HG03558 (cell line): ENCODE data around the gene C17orf113.

Experiments used
- ATAC-seq: cut with Tn5 transposase; IDR thresholded peaks from one replicate; pipeline ENCODE4 v1.9.1; 2021; ENCODE audit warnings: moderate number of reproducible peaks; ENCODE audit not compliant: unreplicated experiment; ENCODE audit errors: extremely low read depth

C17orf113 gene

GRCh38 chr17:42075789-42076188 is 25.4 kb upstream of the C17orf113 start:
- ATAC-seq, result no peak

GRCh38 chr17:42072323-42073187 is 22.2 kb upstream of the C17orf113 start:
- no peak for ATAC-seq

- no peak for ATAC-seq
Measured at GRCh38 chr17:42071810-42072209, 21.4 kb upstream of the C17orf113 start.

GRCh38 chr17:42068979-42069378 is 18.6 kb upstream of the C17orf113 start:
- ATAC-seq, result no peak

- no peak for ATAC-seq
Measured at GRCh38 chr17:42067371-42068091, 17.1 kb upstream of the C17orf113 start.

GRCh38 chr17:42065201-42065600 is 14.8 kb upstream of the C17orf113 start:
- no peak for ATAC-seq

GRCh38 chr17:42062681-42063080 is 12.3 kb upstream of the C17orf113 start:
- no peak for ATAC-seq

GRCh38 chr17:42061646-42062487 is 11.5 kb upstream of the C17orf113 start:
- no peak for ATAC-seq

GRCh38 chr17:42060231-42060630 is 9.8 kb upstream of the C17orf113 start:
- ATAC-seq, result no peak

GRCh38 chr17:42059815-42060214 is 9.4 kb upstream of the C17orf113 start:
- ATAC-seq, result no peak

- no peak for ATAC-seq
Measured at GRCh38 chr17:42058063-42058462, 7.7 kb upstream of the C17orf113 start.

GRCh38 chr17:42056635-42057034 is 6.2 kb upstream of the C17orf113 start:
- ATAC-seq, result no peak

- no peak for ATAC-seq
Measured at GRCh38 chr17:42055496-42055895, 5.1 kb upstream of the C17orf113 start.

- no peak for ATAC-seq
Measured at GRCh38 chr17:42055027-42055426, 4.6 kb upstream of the C17orf113 start.

- no peak for ATAC-seq
Measured at GRCh38 chr17:42053731-42054500, 3.5 kb upstream of the C17orf113 start.

GRCh38 chr17:42052346-42052877 is 2.0 kb upstream of the C17orf113 start:
- no peak for ATAC-seq

- ATAC-seq, result no peak
Measured at GRCh38 chr17:42051645-42052044, 1.2 kb upstream of the C17orf113 start.

- ATAC-seq, result no peak
Measured at GRCh38 chr17:42051013-42051400, 606 bp upstream of the C17orf113 start.

- no peak for ATAC-seq
Measured at GRCh38 chr17:42049834-42050392, 488 bp downstream of the C17orf113 start.
